Chondrocyte (in vitro differentiated cells): ENCODE measurements around the gene ABRACL. TPM values are rescaled to one million over a fixed set of nuclear protein-coding genes. Genes with fewer than 3 reads are reported as not detected.

Experiments used
- DNase-seq: peaks from one replicate; pipeline ENCODE4 v3.0.0; 2021; ENCODE audit warnings: mixed read lengths, low spot score
- H3K27ac Mint-ChIP-seq: one replicate; pipeline ENCODE4 v1.8.0; 2021; ENCODE audit warnings: mild to moderate bottlenecking, moderate library complexity, mixed read lengths; ENCODE audit not compliant: unreplicated experiment
- H3K27me3 Mint-ChIP-seq: 2 replicates; pipeline ENCODE4 v1.8.0; 2021; ENCODE audit warnings: low read depth, mixed read lengths
- H3K36me3 Mint-ChIP-seq: 2 replicates; pipeline ENCODE4 v1.8.0; 2021; ENCODE audit warnings: low read depth, mixed read lengths
- H3K4me1 Mint-ChIP-seq: 2 replicates; pipeline ENCODE4 v1.8.0; 2021; ENCODE audit warnings: low read depth, mild to moderate bottlenecking, mixed read lengths
- H3K4me3 Mint-ChIP-seq: one replicate; pipeline ENCODE4 v1.8.0; 2021; ENCODE audit warnings: mild to moderate bottlenecking, moderate library complexity, mixed read lengths; ENCODE audit not compliant: unreplicated experiment
- H3K9me3 Mint-ChIP-seq: 2 replicates; pipeline ENCODE4 v1.8.0; 2021; ENCODE audit warnings: low read depth, mixed read lengths
- long read RNA-seq: library from polyadenylated mRNA; stranded (forward); transcript quantifications from one replicate; pipeline ENCODE4 v2.0.0, GENCODE V29; 2021
- total RNA-seq: library from RNA; stranded (reverse); gene quantifications from 3 replicates; pipeline ENCODE4 v1.2.1, GENCODE V29; 2021
- TF ChIP-seq, protein P1 (sequence below): fragments of 200-600 bp; sonication (generic); IDR thresholded peaks from 2 replicates; pipeline ENCODE4 v1.5.0; 2021; ENCODE audit warnings: antibody characterized with exemption, mild to moderate bottlenecking, moderate library complexity

The ABRACL gene, protein sequence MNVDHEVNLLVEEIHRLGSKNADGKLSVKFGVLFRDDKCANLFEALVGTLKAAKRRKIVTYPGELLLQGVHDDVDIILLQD
- total RNA-seq = 10.4 to 20.2 TPM (median 17.2 TPM) in 3 replicates
- long read RNA-seq, transcript ABRACL-201 (3 exons, 845 nt) = major isoform, 9 of 11 reads
- long read RNA-seq, partial matches to known transcripts = 2 of 11 reads
- long read RNA-seq, other reads (novel, unspliced or antisense) = 0 of 11 reads

DNA sequence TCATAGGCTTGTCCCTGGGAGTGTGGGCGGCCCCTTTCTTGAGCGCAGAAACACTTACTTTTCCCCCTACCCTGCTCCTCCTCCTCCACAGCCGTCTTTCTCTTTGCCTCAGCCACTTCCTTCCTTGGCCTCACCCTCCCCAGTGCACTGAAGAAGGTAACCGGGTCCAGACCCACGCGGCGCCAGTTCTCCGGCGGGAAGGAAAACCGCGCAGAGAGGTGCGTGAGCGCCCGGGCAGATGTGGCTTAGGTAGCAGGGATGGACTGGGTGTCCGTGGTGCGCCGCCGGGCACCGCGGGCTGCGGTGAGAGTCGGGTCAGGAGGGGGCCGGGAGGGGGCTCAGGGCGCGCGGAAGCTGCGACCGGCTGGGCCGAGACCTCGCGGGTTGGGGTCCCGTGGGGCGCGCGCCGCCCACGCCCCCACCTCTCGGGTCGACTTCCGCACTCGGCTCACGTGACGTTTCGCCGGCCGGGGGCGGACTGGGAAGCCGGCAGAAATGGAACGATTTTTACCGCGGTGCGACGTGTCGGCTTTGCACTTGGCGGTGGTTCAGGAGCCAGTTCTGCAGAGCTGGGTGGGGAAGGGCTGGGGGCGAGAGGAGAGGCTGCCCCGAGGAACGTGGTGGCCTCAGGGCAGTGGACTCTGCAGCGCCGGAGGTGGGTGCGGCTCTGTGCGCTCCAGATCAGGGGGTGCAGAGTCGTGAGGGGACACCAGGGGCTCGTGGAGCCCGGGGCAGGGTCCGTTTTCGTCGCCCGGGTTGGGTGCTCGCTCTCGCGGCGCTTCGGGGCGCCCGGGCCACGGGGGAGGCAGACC is at the start of gene ABRACL:
ABRACL (plus strand) TSS at position 88 of the 812 bp plus-strand sequence. CDS start 5,416 bp downstream, outside the sequence.
- H3K4me1 Mint-ChIP-seq = peaks cover 11% of the 10 kb centered on the region
- TF ChIP-seq, protein P1, sequence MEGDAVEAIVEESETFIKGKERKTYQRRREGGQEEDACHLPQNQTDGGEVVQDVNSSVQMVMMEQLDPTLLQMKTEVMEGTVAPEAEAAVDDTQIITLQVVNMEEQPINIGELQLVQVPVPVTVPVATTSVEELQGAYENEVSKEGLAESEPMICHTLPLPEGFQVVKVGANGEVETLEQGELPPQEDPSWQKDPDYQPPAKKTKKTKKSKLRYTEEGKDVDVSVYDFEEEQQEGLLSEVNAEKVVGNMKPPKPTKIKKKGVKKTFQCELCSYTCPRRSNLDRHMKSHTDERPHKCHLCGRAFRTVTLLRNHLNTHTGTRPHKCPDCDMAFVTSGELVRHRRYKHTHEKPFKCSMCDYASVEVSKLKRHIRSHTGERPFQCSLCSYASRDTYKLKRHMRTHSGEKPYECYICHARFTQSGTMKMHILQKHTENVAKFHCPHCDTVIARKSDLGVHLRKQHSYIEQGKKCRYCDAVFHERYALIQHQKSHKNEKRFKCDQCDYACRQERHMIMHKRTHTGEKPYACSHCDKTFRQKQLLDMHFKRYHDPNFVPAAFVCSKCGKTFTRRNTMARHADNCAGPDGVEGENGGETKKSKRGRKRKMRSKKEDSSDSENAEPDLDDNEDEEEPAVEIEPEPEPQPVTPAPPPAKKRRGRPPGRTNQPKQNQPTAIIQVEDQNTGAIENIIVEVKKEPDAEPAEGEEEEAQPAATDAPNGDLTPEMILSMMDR = no peak
- peaks cover 3% of the 10 kb centered on the region for H3K36me3 Mint-ChIP-seq
- H3K9me3 Mint-ChIP-seq = no peaks in the 10 kb centered on the region
- H3K27ac Mint-ChIP-seq = peak within 1 kb of the TSS; percentile 92
- no peaks in the 10 kb centered on the region for H3K27me3 Mint-ChIP-seq
- no peak within 1 kb of the TSS for H3K4me3 Mint-ChIP-seq
- DNase-seq = no peak

DNA sequence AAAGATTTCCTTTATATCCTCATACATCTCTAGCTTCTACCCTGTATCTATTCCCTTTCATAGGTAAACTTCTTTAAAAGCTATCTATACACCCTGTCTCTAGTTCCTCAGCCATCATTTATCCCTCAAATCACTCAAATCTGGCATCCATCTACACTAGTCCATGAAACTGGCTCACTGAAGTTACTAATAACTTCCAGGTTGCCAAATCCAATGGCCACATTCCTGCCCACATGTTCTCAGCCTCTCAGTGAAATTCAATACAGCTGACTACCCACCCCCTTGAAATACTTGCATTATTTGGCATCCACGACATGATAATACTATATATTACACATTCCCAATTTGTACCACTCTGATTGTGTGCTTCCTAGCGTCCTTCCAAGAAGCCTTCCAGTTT is 49.2 kb upstream of the ABRACL start:
- no peak for DNase-seq
- Mint-ChIP-seq H3K27me3 (no peaks in the 10 kb centered on the region), H3K9me3 (no peaks in the 10 kb centered on the region), H3K27ac (peak overlapping the region; percentile 52), H3K4me1 (peaks cover 29% of the 10 kb centered on the region), H3K4me3 (no peak overlapping the region), H3K36me3 (no peaks in the 10 kb centered on the region)
- TF ChIP-seq, protein P1 = no peak

DNA sequence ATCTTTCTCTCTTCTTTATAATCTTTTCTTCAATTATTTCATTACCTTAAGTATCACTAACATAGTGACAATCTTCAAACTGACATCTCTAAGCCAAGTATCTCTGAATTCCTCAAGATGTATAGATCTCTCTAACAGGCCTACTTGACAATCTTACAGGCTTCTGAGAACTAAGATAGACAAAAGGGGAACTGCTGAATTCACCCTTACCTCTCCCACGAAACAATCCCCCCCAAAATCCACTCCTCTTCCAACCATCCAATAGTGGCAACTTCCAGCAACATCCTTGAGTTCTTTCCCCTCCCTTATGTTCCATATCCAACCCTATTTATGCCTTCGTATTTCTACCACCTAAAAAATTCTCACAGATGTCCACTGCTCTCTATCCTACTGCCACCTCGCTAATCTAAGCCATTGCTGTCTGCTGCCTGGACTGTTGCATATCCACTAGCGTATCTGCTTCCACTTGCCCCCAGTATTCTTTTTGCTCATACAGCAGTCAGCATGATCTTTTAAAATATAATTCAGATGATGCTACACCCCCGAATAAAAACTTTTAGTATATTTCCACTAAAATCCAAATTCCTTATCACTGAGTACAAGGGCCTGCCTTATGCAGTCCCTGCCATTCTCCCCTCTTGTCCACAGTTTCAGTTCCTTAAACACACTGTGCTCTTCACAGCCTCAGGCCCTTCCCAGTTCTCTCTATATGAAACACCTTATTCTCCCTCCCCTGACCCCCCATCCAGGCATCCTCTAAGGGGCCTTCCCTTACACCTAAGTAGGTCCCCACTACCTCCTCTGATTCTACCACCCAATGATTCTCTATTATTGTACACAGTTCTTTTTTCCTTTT is 48.5 kb upstream of the ABRACL start:
- Mint-ChIP-seq H3K4me3 (no peak overlapping the region), H3K4me1 (peaks cover 27% of the 10 kb centered on the region), H3K27me3 (no peaks in the 10 kb centered on the region), H3K9me3 (no peaks in the 10 kb centered on the region), H3K36me3 (no peaks in the 10 kb centered on the region), H3K27ac (peak overlapping the region; percentile 6)
- no peak for DNase-seq
- TF ChIP-seq, protein P1 = no peak

DNA sequence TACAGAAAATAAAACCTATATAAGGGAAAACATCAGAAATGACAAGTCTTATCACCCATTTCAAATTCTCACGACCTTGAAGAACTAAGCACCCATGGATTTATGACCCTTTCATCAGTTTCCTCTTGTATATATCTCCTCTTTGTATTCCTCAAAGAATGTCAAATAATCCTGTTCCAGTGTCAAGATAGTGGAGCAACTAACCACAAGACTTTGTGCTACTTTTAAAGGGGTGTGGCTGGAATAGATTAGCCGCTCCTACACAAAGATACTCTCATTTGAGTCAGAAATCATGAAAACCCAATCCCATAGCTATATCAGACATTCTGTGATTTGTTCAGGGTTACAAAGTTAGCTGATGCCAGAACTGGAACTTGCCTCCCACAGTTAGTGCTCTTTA is 47.1 kb upstream of the ABRACL start:
- no peaks in the 10 kb centered on the region for H3K27me3 Mint-ChIP-seq
- no peak for DNase-seq
- TF ChIP-seq, protein P1 = no peak
- H3K9me3 Mint-ChIP-seq = no peaks in the 10 kb centered on the region
- H3K4me1 Mint-ChIP-seq = peaks cover 26% of the 10 kb centered on the region
- H3K36me3 Mint-ChIP-seq = no peaks in the 10 kb centered on the region
- no peak overlapping the region for H3K27ac Mint-ChIP-seq
- H3K4me3 Mint-ChIP-seq = no peak overlapping the region

DNA sequence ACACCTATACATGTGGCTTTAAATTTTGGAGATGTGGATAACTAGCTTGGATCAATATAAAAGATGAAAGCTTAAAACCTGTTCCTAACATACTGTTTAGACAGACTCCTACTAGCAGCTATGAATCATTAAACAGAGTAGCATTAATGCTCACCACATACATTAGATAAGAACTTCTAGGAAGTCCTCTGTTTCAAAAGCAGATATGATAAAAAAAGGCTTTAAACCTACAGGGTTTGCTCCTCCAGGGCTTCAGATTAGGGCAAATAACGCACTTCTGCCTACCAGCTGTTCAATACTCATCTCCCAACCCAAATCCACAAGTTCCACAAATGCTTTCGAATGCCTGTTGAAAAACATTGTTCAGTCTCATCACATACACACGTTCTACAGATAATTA is 42.0 kb upstream of the ABRACL start:
- no peaks in the 10 kb centered on the region for H3K9me3 Mint-ChIP-seq
- H3K36me3 Mint-ChIP-seq = no peaks in the 10 kb centered on the region
- peak overlapping the region; percentile 1 for H3K27ac Mint-ChIP-seq
- DNase-seq = no peak
- no peaks in the 10 kb centered on the region for H3K27me3 Mint-ChIP-seq
- peak overlapping the region; percentile 73 for H3K4me3 Mint-ChIP-seq
- peaks cover 9% of the 10 kb centered on the region for H3K4me1 Mint-ChIP-seq
- TF ChIP-seq, protein P1 = no peak
